Measurements from ENCODE around the gene ZNF490.
A peak's percentile ranks its signal among the peaks of the same experiment; 100 is the strongest.
"Not testable (repeated sequence)": the region's sequence is repeated elsewhere in the genome, so short reads cannot be mapped to it uniquely, and the experiment has no call there.

Gene ZNF490

DNA sequence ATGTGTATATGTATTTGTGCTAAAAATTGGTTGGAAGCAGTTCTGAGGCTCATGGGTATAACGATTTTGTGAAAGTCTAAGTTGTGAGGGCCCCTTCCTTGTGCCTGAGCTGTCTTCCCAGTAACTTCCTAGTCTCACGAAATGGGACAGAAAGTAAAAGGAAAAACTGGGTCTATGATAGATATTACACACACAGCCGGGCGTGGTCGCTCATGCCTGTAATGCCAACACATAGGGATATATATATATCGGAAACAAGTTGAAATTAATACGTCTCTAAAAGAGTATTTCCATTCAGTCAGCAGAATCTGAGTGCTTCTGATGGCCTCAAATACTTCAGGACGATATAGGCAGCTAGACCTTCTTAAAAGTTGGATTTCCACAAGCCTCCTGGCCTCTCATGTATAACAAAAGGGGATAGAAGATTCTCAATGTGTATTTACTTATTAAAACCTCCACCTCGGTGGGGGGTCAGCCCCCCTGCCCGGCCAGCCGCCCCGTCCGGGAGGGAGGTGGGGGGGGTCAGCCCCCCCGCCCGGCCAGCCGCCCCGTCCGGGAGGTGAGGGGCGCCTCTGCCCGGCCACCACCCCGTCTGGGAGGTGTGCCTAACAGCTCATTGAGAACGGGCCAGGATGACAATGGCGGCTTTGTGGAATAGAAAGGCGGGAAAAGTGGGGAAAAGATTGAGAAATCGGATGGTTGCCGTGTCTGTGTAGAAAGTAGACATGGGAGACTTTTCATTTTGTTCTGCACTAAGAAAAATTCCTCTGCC is 10.8 kb upstream of the ZNF490 start:
- DNase-seq = not testable (repeated sequence)

DNA sequence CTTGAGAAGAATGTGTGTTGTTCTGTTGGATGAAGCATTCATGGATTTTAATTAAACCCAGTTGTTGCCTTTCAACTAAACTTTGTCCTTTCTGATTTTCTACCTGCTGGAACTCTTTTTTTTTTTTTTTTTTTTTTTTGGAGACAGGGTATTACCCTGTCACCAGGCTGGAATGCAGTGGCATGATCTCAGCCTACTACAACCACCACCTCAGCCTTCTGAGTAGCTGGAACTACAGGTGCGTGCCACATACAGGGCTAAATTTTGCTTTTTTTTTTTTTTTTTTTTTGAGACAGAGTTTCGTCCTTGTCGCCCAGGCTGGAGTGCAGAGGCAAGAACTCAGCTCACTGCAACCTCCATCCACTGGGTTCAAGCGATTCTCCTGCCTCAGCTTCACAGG is 7.0 kb upstream of the ZNF490 start:
- DNase-seq = no peak

DNA sequence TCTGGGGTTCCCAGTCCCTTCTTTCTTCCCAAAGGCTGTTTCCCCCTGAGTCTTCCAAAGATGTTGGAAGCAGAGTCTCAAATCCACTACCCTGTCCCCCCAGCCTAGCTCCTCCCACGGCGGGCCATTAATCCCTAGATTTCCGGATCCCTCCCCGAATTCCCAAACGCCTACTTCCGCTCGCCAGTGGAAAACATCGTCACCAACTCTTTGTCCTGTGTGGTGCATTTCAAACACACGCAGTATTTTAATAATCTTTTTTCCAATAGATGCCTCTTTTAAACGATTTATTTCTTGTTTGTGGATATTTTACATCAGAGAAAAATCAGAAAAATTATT is 717 bp upstream of the ZNF490 start:
- DNase-seq = peak; percentile 73

DNA sequence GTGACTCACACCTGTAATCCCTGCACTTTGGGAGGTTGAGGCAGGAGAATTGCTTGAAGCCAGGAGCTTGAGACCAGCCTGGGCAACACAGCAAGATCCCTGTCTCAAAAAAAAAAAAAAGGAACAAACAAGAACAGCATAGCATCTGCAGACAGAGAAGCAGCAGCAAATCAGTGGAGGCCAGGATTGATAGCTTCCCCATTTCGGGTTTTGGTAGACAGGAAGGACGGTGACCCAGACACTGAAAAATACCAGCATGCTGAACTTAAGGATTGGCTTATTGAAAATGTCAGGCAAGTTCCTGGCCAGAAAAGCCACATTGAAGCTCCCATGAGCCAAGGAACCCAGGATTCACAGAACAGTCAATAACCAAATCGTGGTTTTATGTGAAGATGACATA is 3.0 kb downstream of the ZNF490 start:
- DNase-seq = no peak

DNA sequence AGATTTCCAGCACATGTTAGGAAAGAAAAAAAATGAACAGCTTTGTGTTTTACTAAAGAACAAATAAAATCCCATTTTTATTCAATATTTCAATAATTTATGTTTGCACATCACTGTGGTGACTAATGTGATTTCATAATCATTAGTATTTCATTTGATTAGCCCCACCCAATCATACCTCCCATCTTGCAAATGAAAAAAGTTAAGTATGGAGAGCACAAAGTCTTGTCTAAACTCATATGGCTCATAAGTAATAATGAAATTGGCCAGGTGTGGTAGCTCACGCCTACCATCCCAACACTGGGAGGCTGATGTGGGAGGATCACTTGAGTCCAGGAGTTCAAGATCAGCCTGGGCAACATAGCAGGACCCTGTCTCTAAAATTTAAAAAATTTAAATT is 3.8 kb downstream of the ZNF490 start:
- no peak for DNase-seq

DNA sequence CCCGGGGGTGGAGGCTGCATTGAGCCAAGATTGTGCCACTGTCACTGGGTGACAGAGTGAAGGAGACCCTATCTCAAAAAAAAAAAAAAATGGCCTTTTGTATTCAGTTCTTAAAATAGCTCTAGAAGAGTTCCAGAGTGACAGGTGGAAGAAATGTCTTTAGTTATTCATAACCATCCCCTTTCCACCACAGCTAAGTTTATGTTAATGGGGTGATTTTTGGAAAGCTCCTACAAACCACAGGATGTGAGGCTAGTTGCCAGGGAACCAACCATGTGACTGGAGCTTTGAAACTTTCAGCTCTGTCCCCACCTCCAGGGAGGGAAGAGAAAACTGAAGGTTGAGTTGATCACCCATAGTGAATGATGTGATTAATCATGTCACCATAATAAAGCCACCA is 6.9 kb downstream of the ZNF490 start:
- DNase-seq = no peak

DNA sequence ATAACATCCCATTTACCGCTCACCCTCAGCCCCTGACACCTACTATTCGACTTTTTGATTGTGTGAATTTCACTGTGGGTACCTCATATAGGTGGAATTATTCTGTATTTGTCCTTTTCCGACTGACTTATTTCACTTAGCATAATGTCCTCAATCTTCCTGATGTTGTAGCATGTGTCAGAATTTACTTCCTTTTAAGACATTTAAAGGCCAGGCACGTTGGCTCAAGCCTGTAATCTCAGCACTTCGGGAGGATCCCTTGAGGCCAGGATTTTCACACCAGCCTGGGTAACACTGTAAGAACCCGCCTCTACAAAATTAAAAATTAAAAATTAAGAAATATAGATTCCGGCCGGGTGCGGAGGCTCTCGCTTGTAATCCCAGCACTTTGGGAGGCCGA is 13.0 kb downstream of the ZNF490 start:
- DNase-seq = no peak

DNA sequence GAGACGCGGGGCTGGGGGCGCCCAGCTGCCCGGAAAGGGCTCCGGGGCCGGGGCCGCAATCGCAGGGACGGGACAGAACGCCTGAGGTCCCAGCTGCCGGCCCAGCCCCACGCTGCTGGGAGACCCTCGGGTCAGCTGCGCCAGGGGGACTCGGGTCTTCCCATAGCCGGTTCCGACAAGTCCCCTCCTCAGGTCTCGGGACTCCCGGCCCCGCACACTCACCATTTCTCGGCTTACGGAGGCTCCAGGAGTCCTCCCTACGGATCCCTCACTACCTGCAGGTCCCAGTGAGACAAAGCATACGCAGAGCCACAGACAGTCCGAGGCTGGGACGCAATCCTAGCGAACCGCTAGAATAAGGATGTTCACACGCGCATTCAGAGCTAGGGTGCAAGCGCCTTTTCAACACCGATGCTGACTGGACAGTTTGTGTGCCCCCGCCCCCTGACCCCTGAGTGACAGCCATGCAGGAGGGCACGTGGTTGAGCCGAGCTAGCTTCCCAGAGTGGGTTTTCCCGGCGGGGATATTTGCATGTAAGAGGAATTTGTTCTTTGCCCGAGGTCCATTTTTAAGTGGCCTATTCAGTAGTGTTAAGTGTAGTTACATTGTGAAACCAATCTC is 13.6 kb downstream of the ZNF490 start:
- DNase-seq = no peak

DNA sequence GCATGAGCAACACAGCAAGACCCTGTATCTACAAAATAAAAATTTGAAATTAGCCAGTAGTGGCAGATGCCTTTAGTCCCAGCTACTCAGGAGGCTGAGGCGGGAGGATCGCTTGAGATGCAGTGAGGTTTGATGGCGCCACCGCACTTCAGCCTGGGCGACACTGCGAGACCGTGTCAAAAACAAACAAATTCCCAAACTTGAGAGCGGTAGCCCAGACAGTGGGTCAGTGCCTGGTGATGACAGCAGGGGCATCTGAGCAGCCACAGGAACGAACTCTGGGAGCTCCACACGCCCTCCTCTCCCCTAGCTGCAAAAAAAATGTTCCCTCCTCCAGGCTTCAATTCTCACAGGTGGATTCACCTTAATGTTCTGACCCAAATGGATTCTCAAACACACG is 14.1 kb downstream of the ZNF490 start:
- DNase-seq = no peak

DNA sequence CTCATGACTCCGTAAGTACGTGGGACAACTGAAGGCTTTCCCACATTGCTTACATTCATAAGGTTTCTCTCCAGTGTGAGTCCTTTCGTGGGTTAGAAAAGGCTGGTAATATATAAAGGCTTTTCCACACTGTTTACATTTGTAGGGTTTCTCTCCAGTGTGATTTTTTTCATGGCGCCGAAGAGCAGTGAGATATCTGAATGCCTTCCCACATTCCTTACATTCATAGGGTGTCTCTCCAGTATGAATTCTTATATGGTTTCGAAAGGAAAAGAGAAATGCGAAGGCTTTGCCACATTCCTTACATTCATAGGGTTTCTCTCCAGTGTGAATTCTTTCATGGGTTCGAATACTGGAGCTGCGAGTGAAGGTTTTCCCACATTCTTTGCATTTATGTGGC is 29.5 kb downstream of the ZNF490 start:
- DNase-seq = no peak

DNA sequence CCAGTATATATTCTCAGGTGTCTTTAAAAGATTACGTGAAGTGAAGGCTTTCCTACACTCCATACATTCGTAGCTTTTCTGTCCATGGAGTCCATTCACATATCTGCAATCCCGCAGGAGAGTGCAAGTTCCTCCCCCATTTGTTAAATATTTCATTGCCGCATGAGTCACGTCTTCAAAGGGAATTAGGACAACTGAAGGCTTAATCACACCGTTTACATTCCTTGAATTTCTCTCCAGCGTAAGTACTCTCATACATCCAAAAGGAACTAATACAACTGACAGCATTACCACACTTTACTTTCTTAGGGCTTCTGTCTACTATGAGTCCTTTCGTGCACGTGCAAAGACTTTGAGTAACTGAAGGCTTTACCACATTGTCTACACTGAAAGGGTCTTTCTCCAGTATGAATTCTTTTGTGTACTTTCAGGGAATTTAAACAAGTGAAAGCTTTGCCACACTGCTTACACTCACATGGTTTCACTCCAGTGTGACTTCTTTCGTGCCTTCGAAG is 30.4 kb downstream of the ZNF490 start:
- no peak for DNase-seq

DNA sequence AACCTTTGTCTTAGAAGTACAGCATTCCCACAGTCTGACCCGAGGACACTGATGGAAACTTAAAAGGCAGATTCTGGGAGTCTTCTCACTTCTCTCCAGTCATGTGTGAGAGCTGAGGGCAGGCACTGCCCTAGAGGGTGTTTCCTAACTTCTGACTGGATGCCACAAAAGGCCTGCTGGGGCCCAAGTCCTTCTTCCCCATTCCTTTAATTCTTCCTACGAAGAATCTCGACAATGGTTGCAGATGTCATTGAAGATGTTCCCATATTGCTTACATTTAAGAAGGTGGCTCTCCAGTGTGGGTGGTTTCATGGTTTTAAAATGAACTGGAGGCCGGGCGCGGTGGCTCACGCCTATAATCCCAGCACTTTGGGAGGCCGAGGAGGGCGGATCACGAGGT is 32.0 kb downstream of the ZNF490 start:
- no peak for DNase-seq

DNA sequence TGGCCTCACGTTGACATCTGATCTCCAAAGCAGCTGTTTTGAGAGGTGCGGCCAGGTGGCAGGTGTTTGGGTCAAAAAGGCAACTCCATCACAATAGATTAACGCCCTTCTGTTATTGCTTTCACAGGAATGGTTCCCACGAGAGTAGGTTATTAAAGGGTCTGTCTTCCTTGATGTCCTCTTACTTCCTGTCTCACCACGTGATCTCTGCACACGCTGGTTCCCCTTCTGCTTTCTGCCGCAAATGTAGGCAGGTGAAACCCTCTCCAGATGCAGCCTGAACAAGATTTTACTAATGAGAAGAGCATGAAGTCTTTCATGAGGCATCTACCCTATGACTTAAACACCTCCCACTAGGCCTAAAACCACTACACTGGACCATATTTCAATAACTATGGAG is 36.6 kb downstream of the ZNF490 start:
- no peak for DNase-seq

DNA sequence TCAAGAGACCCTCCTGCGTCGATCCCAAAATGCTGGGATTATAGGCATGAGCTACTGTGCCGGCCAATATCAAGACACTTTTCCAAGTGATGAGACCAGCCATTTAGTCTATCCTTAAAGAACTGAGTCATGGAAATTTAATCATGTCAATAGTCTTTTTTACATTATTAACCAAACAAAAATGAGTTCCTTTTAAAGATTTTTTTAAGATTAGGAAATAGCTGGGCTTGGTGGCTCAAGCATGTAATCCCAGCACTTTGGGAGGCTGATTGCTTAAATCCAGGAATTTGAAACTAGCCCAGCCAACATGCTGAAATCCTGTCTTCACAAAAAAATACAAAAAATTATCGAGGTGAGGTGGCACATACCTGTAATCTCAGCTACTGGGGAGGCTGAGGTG is 42.7 kb downstream of the ZNF490 start:
- DNase-seq = no peak

DNA sequence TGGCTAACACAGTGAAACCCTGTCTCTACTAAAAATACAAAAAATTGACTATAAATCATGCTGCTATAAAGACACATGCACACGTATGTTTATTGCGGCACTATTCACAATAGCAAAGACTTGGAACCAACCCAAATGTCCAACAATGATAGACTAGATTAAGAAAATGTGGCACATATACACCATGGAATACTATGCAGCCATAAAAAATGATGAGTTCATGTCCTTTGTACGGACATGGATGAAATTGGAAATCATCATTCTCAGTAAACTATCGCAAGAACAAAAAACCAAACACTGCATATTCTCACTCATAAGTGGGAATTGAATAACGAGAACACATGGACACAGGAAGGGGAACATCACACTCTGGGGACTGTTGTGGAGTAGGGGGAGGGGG is 44.2 kb downstream of the ZNF490 start:
- DNase-seq = not testable (repeated sequence)

DNA sequence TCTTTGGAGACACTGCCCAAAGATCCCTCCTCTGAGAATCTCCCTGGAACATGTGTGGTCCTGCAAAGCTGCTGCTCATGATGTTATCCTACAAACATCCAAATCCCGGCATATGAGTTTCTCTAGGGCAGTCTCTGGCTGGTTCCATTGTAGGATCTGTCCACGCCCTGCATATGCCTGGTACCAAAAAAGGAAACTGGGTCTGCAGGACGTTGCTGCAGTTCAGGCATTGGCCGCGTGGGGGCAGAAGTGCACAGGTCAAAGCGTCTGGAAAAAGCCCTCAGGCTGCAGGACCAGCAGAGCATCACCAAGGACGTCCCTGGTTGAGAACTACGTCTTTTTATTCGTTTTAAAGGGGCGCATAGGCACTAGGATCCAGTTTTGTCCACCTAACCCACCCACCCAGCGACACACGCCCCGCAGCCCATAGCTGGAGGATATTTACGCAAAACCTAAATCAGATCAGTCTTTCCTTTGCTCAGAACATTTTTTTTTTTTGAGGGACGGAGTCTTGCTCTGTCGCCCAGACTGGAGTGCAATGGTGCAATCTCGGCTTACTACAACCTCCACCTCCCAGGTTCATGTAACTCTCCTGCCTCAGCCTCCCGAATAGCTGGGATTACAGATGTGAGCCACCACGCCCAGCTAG is 46.5 kb downstream of the ZNF490 start:
- peak; percentile 77 for DNase-seq

DNA sequence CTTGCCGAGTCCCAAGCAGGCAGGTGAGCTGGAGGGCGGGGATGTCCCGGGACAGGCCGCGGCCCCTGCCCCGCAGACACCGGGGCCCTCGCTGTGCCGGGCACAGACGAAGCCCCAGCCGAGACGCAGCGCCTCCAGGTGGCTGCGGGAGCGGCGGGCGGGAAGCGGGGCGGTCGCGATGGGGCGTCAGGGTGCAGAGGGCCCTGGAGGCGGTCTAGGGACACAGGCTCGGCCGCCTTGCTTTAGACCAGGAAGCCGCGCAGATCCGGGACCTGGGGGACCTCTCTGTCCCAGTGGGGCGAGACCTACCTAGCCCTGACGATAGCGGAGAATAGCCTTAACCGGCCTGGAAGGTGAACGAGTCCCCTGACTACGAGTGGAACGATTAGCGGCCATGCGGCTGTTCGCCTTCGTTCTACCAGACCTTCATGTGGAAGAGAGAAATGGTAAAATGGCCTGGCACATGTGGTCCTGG is 55.1 kb downstream of the ZNF490 start:
- DNase-seq = no peak

DNA sequence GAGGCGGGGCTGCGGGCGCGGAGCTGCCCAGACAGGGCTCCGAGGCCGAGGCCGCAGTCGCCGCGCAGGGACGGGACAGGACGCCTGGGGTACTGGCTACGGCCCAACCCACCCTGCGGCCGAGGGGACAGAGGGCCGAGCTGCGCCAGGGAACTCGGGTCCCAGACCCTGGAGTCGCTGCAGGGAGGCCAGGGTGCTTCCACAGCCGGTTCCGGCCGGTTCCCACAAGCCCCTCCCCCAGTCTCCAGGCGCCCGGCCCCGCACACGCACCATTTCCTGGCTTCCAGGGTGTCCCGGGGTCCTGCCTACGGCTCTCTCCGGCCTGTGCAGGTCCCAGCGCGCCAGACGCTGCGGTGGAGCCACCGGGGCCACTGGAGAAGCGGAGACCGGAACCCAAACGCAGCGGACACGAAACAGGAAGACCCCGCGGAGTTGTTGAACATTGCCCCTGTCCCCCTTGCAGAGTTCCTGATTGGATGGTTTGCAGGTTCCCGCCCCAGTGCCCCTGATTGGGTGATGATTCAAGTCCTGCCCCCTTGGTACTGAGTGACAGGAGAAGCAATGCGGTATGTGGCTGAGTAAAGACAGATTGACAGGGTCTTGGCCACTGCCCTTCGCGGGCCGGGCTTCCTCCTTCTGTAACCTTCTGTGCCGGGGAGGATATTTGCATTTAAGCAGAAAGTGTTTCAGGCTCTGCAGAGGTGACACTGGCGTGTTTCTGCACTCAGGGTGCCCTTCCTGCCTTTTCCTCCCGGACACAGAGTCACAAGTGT is 59.4 kb downstream of the ZNF490 start, which contains the start of gene ZNF564:
Gene ZNF564, minus strand, starts transcription at position 423 of the 773 bp plus-strand sequence. Its CDS starts 150 bp downstream, at position 273.
- DNase-seq = peak; percentile 100

DNA sequence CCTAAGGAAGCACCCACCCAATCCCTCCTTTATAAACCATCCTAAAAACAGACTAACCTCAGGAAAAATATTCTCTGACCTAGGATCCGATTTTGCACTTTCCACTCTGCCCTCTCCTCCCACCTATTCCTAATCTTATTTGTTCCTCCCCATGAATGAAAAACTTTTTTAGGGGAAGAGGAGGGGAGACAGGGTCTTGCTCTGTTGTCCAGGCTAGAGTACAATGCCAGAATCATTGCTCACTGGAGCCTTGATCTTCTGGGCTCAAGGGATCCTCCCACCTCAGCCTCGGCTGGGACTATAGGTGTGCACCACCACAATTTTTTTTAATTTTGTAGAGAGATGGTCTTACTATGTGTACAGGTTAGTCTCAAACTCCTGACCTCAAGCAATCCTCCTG is 63.7 kb downstream of the ZNF490 start:
- DNase-seq = no peak

DNA sequence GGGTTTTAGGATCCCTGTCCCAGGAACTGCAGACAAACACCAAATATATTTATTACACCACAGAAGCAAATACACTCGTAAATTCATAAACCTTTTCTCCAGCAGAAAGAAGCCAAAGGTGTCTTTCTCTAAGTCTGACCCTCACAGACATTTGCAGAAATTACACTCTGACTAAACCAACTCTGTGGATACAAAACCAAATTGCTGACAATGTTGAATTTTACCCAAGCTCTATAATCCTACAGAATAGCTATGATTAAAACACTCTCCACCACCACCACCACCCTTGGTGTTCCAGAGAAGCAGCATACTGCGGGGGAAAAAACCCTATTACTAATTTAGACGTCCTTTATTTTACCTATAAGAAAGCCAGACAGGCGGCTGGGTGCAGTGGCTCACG is 64.5 kb downstream of the ZNF490 start:
- no peak for DNase-seq

DNA sequence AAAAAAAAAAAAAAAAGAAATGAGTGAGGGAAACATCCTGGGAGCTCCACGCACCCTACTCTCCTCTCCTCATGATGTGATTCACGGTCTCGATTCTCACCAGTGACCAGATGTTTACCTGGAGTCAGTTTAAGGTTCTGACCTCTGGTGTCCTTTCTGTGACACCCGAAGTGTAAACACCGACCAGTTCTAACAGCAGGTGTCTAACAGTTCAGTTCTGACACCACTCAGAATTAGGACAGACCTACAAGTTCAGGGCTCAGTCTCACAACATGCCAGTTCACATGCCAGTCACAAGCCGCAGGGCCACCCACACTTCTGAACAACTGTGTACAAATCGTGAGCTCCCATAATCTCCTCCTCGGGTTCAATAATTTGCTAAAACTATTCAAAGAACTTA is 65.3 kb downstream of the ZNF490 start:
- no peak for DNase-seq

DNA sequence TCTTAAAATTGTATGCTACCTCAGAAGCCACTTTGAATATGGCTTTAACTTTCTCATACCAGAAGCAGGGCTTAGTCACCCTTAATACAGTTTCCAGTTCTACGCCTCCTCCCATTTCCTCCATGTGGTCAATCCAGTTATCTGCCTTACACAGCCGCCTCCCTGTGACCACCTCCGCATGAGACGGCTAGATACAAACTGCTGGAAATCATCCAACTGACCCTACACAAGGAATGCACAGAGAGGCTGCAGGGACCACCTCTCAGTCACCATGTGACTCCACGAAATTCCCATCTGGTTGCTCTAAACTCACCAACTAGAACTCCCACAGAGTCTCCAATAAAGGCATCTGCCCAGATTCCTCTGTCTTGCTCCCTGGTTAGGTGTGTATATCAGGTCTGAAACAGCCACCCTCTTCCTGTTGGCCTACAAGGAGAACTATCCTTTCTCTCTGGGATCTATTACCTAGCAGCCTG is 66.2 kb downstream of the ZNF490 start:
- no peak for DNase-seq

DNA sequence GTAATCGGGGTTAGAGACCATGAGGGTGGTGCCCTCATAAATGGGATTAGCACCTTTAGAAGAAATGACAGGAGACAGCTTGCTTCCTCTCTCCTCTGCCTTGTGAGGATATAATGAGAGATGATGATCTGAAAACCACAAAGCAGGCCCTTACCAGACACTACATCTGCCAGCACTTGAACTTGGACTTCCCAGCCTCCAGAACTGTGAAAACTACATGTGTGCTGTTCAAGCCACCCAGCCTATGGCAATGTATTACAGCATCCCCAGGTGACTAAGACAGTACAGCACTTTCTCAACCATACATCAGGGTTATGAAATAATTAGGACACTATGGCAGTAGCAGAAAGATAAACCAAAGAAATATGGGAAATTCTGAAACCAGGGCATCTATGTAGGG is 66.8 kb downstream of the ZNF490 start:
- no peak for DNase-seq

Data from DMS79 treated with DMSO at 0.1 percent for 48 hours (cell line).